Measurements from ENCODE around the gene NPTN. TPM values are rescaled to one million over a fixed set of nuclear protein-coding genes. Genes with fewer than 3 reads are reported as not detected.

Gene NPTN
- total RNA-seq, 2 experiments from 2014 or later = 43.5 to 73.4 TPM

DNA sequence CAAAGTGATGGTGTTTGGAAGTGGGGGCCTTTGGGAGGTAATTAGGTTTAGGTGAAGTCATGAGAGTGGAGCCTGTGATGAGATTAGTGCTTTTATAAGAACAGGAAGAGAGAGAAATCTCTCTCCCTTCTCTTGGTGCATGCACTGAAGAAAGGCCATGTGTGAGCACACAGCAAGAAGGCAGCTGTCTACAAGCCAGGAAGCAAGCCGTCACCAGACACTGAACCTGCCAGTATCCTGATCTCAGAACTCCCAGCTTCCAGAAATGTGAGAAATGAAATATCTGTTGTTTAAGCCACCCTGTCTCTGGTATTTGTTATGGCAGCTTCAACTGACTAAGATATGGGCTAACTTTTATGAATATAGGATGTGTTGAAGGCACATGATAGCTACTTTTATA, 117.7 kb downstream of the NPTN start:
- ChIA-PET CTCF (interaction anchor here (0.7 kb wide), 1 partner anchor 251 kb away, joined by 3 read pairs; no protein-coding TSS in a partner anchor), POLR2A (interaction anchor here (0.5 kb wide), 1 partner anchor 10 kb away, joined by 3 read pairs; no protein-coding TSS in a partner anchor)
- Mint-ChIP-seq H3K27ac (no peak overlapping the region), H3K36me3 (ENCODE audit: low read depth) (no peaks in the 10 kb centered on the region), H3K4me3 (no peak overlapping the region), H3K9me3 (ENCODE audit: low read depth) (no peaks in the 10 kb centered on the region), H3K4me1 (no peaks in the 10 kb centered on the region), H3K27me3 (no peaks in the 10 kb centered on the region)
- DNase-seq = no peak
- ATAC-seq = no peak
- intact Hi-C loops (cut with DNase I, micrococcal nuclease) = no loop called here

Other genes with a start within 250 kb of the NPTN start
- not detected for gene REC114, start 190.2 kb downstream of the NPTN start, total RNA-seq
- 1 to 10 TPM; 2.6 to 3.0 TPM for gene CD276, start 51.0 kb upstream of the NPTN start, total RNA-seq
- gene INSYN1, start 120.0 kb upstream of the NPTN start, total RNA-seq = not detected
- gene TBC1D21, start 240.2 kb upstream of the NPTN start, total RNA-seq = not detected

Measured in activated CD4-positive, alpha-beta T cell treated with anti-CD3 and anti-CD28 coated beads for 36 hours (primary cell).